WTC11 (cell line): ENCODE measurements around the gene MEGF11. TPM values are rescaled to one million over a fixed set of nuclear protein-coding genes. Genes with fewer than 3 reads are reported as not detected.

Source experiments
- ATAC-seq: fragments of 200-7000 bp; cut with Tn5 transposase; 2 replicates; pipeline ENCODE4 v1.10.0; 2021; ENCODE audit warnings: mild to moderate bottlenecking, moderate library complexity
- CTCF ChIA-PET: fragments of 300-600 bp; sonication (Branson Sonifier 250); formaldehyde crosslinking; loops from one replicate; lab custom pipeline; 2021; ENCODE audit warnings: antibody characterized with exemption; lab: Charles Lee
- POLR2A ChIA-PET: fragments of 350-600 bp; sonication (Branson Sonifier 250); formaldehyde crosslinking; loops from one replicate; lab custom pipeline; 2021; ENCODE audit warnings: antibody characterized with exemption; lab: Charles Lee
- DNase-seq: peaks from one replicate; pipeline ENCODE4 v3.0.0; 2021; ENCODE audit warnings: low spot score
- H3K27ac Mint-ChIP-seq: 2 replicates; pipeline ENCODE4 v1.8.0; 2021; ENCODE audit warnings: mixed read lengths
- H3K27me3 Mint-ChIP-seq: 2 replicates; pipeline ENCODE4 v1.8.0; 2021; ENCODE audit warnings: low read depth, mild to moderate bottlenecking, moderate library complexity, mixed read lengths
- H3K36me3 Mint-ChIP-seq: 2 replicates; pipeline ENCODE4 v1.8.0; 2021; ENCODE audit warnings: mixed read lengths
- H3K4me1 Mint-ChIP-seq: 2 replicates; pipeline ENCODE4 v1.8.0; 2022; ENCODE audit warnings: mixed read lengths
- H3K4me3 Mint-ChIP-seq: 2 replicates; pipeline ENCODE4 v1.8.0; 2021; ENCODE audit warnings: mild to moderate bottlenecking, moderate library complexity, mixed read lengths
- H3K9me3 Mint-ChIP-seq: 2 replicates; pipeline ENCODE4 v1.8.0; 2021; ENCODE audit warnings: mixed read lengths
- ATF1 ChIP-seq: sonication (generic); formaldehyde crosslinking; IDR thresholded peaks from 2 replicates; pipeline ENCODE4 v1.8.1; 2023; ENCODE audit warnings: mild to moderate bottlenecking, moderate library complexity, missing genetic modification reagents
- CBFB ChIP-seq: sonication (generic); formaldehyde crosslinking; IDR thresholded peaks from 2 replicates; pipeline ENCODE4 v1.8.1; 2022; ENCODE audit warnings: mild to moderate bottlenecking, low read depth, missing genetic modification reagents
- CREB1 ChIP-seq: sonication (generic); formaldehyde crosslinking; IDR thresholded peaks from 2 replicates; pipeline ENCODE4 v1.8.0; 2023; ENCODE audit warnings: mild to moderate bottlenecking, missing genetic modification reagents
- ELF4 ChIP-seq: sonication (generic); formaldehyde crosslinking; IDR thresholded peaks from 2 replicates; pipeline ENCODE4 v1.8.1; 2022; ENCODE audit warnings: low read depth, mild to moderate bottlenecking, moderate library complexity, missing genetic modification reagents
- EMX1 ChIP-seq: fragments of 250-450 bp; sonication (Bioruptor Pico); IDR thresholded peaks from 2 replicates; pipeline ENCODE4 v1.8.0; 2021; ENCODE audit warnings: mild to moderate bottlenecking
- ETV6 ChIP-seq: sonication (generic); formaldehyde crosslinking; IDR thresholded peaks from 2 replicates; pipeline ENCODE4 v1.8.1; 2022; ENCODE audit warnings: mild to moderate bottlenecking, missing genetic modification reagents
- FOXJ3 ChIP-seq: sonication (generic); formaldehyde crosslinking; IDR thresholded peaks from 2 replicates; pipeline ENCODE4 v1.9.0; 2021; ENCODE audit warnings: missing genetic modification reagents, mild to moderate bottlenecking, borderline replicate concordance
- GABPB1 ChIP-seq: sonication (generic); formaldehyde crosslinking; IDR thresholded peaks from 2 replicates; pipeline ENCODE4 v1.8.1; 2023; ENCODE audit warnings: mild to moderate bottlenecking, missing genetic modification reagents
- GTF2I ChIP-seq: fragments of 250-450 bp; sonication (Bioruptor Pico); conservative IDR thresholded peaks from 2 replicates; pipeline ENCODE4 v1.4.0; 2021; ENCODE audit warnings: mild to moderate bottlenecking
- HMGA2 ChIP-seq: fragments of 250-450 bp; sonication (Bioruptor Pico); IDR thresholded peaks from 2 replicates; pipeline ENCODE4 v1.4.0; 2021; ENCODE audit warnings: mild to moderate bottlenecking, moderate library complexity
- NFATC4 ChIP-seq: fragments of 250-450 bp; sonication (Bioruptor Pico); IDR thresholded peaks from 2 replicates; pipeline ENCODE4 v1.9.0; 2021; ENCODE audit warnings: mild to moderate bottlenecking
- NFE2L1 ChIP-seq: sonication (generic); formaldehyde crosslinking; IDR thresholded peaks from 2 replicates; pipeline ENCODE4 v1.8.1; 2023; ENCODE audit warnings: missing genetic modification reagents
- NFYB ChIP-seq: sonication (generic); formaldehyde crosslinking; conservative IDR thresholded peaks from 2 replicates; pipeline ENCODE4 v1.8.0; 2022; ENCODE audit warnings: low read depth, missing genetic modification reagents
- SMAD3 ChIP-seq: sonication (generic); formaldehyde crosslinking; IDR thresholded peaks from 2 replicates; pipeline ENCODE4 v1.8.0; 2022; ENCODE audit warnings: missing genetic modification reagents, mild to moderate bottlenecking, borderline replicate concordance
- SMAD4 ChIP-seq: sonication (generic); formaldehyde crosslinking; IDR thresholded peaks from 2 replicates; pipeline ENCODE4 v1.8.0; 2022; ENCODE audit warnings: mild to moderate bottlenecking, missing genetic modification reagents
- SOX15 ChIP-seq: fragments of 250-450 bp; sonication (Bioruptor Pico); IDR thresholded peaks from 2 replicates; pipeline ENCODE4 v1.9.0; 2021; ENCODE audit warnings: mild to moderate bottlenecking
- SP1 ChIP-seq: sonication (generic); formaldehyde crosslinking; conservative IDR thresholded peaks from 2 replicates; pipeline ENCODE4 v1.8.1; 2022; ENCODE audit warnings: missing genetic modification reagents
- ZBTB21 ChIP-seq: sonication (generic); formaldehyde crosslinking; IDR thresholded peaks from 2 replicates; pipeline ENCODE4 v1.8.1; 2023; ENCODE audit warnings: mild to moderate bottlenecking, missing genetic modification reagents, borderline replicate concordance
- ZNF219 ChIP-seq: sonication (generic); formaldehyde crosslinking; IDR thresholded peaks from 2 replicates; pipeline ENCODE4 v1.8.0; 2023; ENCODE audit warnings: missing genetic modification reagents, mild to moderate bottlenecking, borderline replicate concordance
- ZNF396 ChIP-seq: fragments of 250-450 bp; sonication (Bioruptor Pico); IDR thresholded peaks from 2 replicates; pipeline ENCODE4 v1.8.0; 2021; ENCODE audit warnings: mild to moderate bottlenecking, moderate library complexity, borderline replicate concordance
- total RNA-seq: library from RNA; stranded (reverse); gene quantifications from 3 replicates; pipeline ENCODE4 v1.2.3, GENCODE V29; 2021
- TF ChIP-seq, protein P1 (sequence below): fragments of 250-450 bp; sonication (Bioruptor Pico); IDR thresholded peaks from 2 replicates; pipeline ENCODE4 v1.8.0; 2021; ENCODE audit warnings: mild to moderate bottlenecking
- TF ChIP-seq, protein P2 (sequence below): sonication (generic); formaldehyde crosslinking; IDR thresholded peaks from 2 replicates; pipeline ENCODE4 v1.8.1; 2022; ENCODE audit warnings: low read depth, mild to moderate bottlenecking, moderate library complexity, missing genetic modification reagents, borderline replicate concordance
- TF ChIP-seq, protein P3 (sequence below): sonication (generic); formaldehyde crosslinking; IDR thresholded peaks from 2 replicates; pipeline ENCODE4 v1.8.1; 2023; ENCODE audit warnings: mild to moderate bottlenecking, missing genetic modification reagents, moderate library complexity
- TF ChIP-seq, protein P4 (sequence below): sonication (generic); formaldehyde crosslinking; IDR thresholded peaks from 2 replicates; pipeline ENCODE4 v1.8.0; 2022; ENCODE audit warnings: mild to moderate bottlenecking, missing genetic modification reagents
- TF ChIP-seq, protein P5 (sequence below): sonication (generic); formaldehyde crosslinking; IDR thresholded peaks from 2 replicates; pipeline ENCODE4 v1.8.0; 2022; ENCODE audit warnings: mild to moderate bottlenecking, missing genetic modification reagents
- TF ChIP-seq, protein P6 (sequence below): sonication (generic); formaldehyde crosslinking; IDR thresholded peaks from 2 replicates; pipeline ENCODE4 v1.8.0; 2023; ENCODE audit warnings: missing genetic modification reagents
- TF ChIP-seq, protein P7 (sequence below): sonication (generic); formaldehyde crosslinking; IDR thresholded peaks from 2 replicates; pipeline ENCODE4 v1.8.0; 2022; ENCODE audit warnings: mild to moderate bottlenecking, missing genetic modification reagents
- TF ChIP-seq, protein P8 (sequence below): sonication (generic); formaldehyde crosslinking; IDR thresholded peaks from 2 replicates; pipeline ENCODE4 v1.8.1; 2022; ENCODE audit warnings: low read depth, missing genetic modification reagents, borderline replicate concordance

Gene MEGF11
- total RNA-seq, 1 experiment from 2014 or later, result 3.3 TPM

DNA sequence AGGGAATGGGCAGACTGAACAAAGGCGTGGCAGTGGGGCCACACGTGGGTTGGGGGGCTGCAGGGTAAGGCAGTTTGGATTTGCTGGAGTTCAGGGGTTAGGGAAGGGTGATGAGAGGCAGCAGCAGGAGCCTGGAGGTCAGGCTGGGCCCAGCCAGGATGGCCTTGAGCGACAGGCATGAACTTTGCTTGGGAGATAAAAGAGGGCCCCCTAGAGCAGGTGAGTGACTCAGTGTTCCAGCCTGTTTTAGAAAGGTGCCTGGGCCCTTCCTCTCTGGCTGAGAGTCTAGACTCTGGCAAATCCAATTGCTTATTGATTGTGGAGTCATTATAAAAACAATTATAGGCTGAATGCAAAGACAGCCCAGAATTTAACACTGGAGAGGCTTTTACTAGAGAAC, 309.1 kb downstream of the MEGF11 start:
- TF ChIP-seq SMAD3 (CRISPR knock-in tag) (no peak), GABPB1 (no peak), SP1 (no peak), SOX15 (CRISPR knock-in tag) (no peak), ZNF396 (no peak), SMAD4 (CRISPR knock-in tag) (no peak), ATF1 (no peak), ELF4 (no peak), FOXJ3 (CRISPR knock-in tag) (no peak)
- TF ChIP-seq, protein P1, sequence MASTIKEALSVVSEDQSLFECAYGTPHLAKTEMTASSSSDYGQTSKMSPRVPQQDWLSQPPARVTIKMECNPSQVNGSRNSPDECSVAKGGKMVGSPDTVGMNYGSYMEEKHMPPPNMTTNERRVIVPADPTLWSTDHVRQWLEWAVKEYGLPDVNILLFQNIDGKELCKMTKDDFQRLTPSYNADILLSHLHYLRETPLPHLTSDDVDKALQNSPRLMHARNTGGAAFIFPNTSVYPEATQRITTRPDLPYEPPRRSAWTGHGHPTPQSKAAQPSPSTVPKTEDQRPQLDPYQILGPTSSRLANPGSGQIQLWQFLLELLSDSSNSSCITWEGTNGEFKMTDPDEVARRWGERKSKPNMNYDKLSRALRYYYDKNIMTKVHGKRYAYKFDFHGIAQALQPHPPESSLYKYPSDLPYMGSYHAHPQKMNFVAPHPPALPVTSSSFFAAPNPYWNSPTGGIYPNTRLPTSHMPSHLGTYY (CRISPR knock-in tag), result no peak
- TF ChIP-seq, protein P2, sequence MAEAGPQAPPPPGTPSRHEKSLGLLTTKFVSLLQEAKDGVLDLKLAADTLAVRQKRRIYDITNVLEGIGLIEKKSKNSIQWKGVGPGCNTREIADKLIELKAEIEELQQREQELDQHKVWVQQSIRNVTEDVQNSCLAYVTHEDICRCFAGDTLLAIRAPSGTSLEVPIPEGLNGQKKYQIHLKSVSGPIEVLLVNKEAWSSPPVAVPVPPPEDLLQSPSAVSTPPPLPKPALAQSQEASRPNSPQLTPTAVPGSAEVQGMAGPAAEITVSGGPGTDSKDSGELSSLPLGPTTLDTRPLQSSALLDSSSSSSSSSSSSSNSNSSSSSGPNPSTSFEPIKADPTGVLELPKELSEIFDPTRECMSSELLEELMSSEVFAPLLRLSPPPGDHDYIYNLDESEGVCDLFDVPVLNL (CRISPR knock-in tag), result no peak
- TF ChIP-seq, protein P3, sequence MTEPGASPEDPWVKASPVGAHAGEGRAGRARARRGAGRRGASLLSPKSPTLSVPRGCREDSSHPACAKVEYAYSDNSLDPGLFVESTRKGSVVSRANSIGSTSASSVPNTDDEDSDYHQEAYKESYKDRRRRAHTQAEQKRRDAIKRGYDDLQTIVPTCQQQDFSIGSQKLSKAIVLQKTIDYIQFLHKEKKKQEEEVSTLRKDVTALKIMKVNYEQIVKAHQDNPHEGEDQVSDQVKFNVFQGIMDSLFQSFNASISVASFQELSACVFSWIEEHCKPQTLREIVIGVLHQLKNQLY (CRISPR knock-in tag), result no peak
- TF ChIP-seq, protein P4, sequence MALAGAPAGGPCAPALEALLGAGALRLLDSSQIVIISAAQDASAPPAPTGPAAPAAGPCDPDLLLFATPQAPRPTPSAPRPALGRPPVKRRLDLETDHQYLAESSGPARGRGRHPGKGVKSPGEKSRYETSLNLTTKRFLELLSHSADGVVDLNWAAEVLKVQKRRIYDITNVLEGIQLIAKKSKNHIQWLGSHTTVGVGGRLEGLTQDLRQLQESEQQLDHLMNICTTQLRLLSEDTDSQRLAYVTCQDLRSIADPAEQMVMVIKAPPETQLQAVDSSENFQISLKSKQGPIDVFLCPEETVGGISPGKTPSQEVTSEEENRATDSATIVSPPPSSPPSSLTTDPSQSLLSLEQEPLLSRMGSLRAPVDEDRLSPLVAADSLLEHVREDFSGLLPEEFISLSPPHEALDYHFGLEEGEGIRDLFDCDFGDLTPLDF, result no peak
- ChIA-PET POLR2A (no interaction called here), CTCF (interaction anchor here (1.3 to 1.7 kb wide), 2 partner anchors 23 to 47 kb away, joined by 4 read pairs; no protein-coding TSS in a partner anchor)
- Mint-ChIP-seq H3K27ac (no peak overlapping the region), H3K27me3 (no peaks in the 10 kb centered on the region), H3K4me1 (no peaks in the 10 kb centered on the region), H3K36me3 (no peaks in the 10 kb centered on the region), H3K9me3 (no peaks in the 10 kb centered on the region), H3K4me3 (no peak overlapping the region)
- no peak for DNase-seq
- ATAC-seq, result no peak

DNA sequence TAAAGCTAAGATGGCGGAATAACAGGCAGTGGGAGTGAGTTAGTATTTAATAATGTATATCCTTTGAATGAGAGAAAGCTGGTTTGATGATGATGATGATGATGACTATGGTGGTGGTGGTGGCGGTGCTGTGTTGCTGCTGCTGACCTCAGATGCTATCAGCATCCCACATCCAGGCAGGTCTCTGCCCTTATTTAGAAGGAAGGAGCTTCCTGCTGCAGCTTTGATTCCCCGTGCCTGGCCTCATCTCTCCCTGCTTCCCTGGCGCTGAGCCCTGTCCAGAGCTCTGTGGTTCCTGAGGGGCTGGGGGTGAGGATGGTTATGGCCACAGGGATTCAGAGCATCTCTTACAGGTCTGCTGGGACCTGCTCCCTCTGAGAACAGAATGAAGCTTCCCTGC, 311.1 kb downstream of the MEGF11 start:
- no peak for ATAC-seq
- CTCF ChIA-PET, result interaction anchor here (0.5 to 1.4 kb wide), 4 partner anchors 10 to 426 kb away, joined by 3 to 6 read pairs (median 4); no protein-coding TSS in a partner anchor
- TF ChIP-seq NFYB (CRISPR knock-in tag) (no peak), ELF4 (no peak), GTF2I (no peak), NFE2L1 (CRISPR knock-in tag) (no peak), HMGA2 (no peak), ETV6 (CRISPR knock-in tag) (no peak), CREB1 (CRISPR knock-in tag) (no peak), ZNF219 (CRISPR knock-in tag) (no peak), ZBTB21 (no peak), EMX1 (CRISPR knock-in tag) (no peak), NFATC4 (CRISPR knock-in tag) (no peak), CBFB (no peak), ZNF396 (no peak)
- TF ChIP-seq, protein P2 (CRISPR knock-in tag), result no peak
- TF ChIP-seq, protein P5, sequence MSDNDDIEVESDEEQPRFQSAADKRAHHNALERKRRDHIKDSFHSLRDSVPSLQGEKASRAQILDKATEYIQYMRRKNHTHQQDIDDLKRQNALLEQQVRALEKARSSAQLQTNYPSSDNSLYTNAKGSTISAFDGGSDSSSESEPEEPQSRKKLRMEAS (CRISPR knock-in tag), result no peak
- TF ChIP-seq, protein P6, sequence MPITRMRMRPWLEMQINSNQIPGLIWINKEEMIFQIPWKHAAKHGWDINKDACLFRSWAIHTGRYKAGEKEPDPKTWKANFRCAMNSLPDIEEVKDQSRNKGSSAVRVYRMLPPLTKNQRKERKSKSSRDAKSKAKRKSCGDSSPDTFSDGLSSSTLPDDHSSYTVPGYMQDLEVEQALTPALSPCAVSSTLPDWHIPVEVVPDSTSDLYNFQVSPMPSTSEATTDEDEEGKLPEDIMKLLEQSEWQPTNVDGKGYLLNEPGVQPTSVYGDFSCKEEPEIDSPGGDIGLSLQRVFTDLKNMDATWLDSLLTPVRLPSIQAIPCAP (CRISPR knock-in tag), result no peak
- TF ChIP-seq, protein P7, sequence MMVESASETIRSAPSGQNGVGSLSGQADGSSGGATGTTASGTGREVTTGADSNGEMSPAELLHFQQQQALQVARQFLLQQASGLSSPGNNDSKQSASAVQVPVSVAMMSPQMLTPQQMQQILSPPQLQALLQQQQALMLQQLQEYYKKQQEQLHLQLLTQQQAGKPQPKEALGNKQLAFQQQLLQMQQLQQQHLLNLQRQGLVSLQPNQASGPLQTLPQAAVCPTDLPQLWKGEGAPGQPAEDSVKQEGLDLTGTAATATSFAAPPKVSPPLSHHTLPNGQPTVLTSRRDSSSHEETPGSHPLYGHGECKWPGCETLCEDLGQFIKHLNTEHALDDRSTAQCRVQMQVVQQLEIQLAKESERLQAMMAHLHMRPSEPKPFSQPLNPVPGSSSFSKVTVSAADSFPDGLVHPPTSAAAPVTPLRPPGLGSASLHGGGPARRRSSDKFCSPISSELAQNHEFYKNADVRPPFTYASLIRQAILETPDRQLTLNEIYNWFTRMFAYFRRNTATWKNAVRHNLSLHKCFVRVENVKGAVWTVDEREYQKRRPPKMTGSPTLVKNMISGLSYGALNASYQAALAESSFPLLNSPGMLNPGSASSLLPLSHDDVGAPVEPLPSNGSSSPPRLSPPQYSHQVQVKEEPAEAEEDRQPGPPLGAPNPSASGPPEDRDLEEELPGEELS (CRISPR knock-in tag), result no peak
- TF ChIP-seq, protein P8, sequence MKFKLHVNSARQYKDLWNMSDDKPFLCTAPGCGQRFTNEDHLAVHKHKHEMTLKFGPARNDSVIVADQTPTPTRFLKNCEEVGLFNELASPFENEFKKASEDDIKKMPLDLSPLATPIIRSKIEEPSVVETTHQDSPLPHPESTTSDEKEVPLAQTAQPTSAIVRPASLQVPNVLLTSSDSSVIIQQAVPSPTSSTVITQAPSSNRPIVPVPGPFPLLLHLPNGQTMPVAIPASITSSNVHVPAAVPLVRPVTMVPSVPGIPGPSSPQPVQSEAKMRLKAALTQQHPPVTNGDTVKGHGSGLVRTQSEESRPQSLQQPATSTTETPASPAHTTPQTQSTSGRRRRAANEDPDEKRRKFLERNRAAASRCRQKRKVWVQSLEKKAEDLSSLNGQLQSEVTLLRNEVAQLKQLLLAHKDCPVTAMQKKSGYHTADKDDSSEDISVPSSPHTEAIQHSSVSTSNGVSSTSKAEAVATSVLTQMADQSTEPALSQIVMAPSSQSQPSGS (CRISPR knock-in tag), result no peak
- TF ChIP-seq, all 79 proteins: peak for 0
- Mint-ChIP-seq H3K4me3 (no peak overlapping the region), H3K9me3 (no peaks in the 10 kb centered on the region), H3K36me3 (no peaks in the 10 kb centered on the region), H3K27ac (no peak overlapping the region), H3K27me3 (no peaks in the 10 kb centered on the region), H3K4me1 (no peaks in the 10 kb centered on the region)
- POLR2A ChIA-PET, result no interaction called here
- no peak for DNase-seq
